Astrocyte of the spinal cord (primary cell): ENCODE data around the gene ST3GAL2.
"Not testable (repeated sequence)": the region's sequence is repeated elsewhere in the genome, so short reads cannot be mapped to it uniquely, and the experiment has no call there.

Experiments used
- DNase-seq: peaks from one replicate; pipeline ENCODE4 v3.0.0; 2011; ENCODE audit warnings: low read depth, low spot score
- H3K4me3 ChIP-seq: 2 replicates; pipeline ENCODE4 v1.5.1; 2011; ENCODE audit warnings: low read depth, mild to moderate bottlenecking, low read length, moderate library complexity
- CTCF ChIP-seq: IDR thresholded peaks from 2 replicates; pipeline ENCODE4 v1.5.1; 2012; ENCODE audit warnings: low read depth, mild to moderate bottlenecking, low read length, inconsistent platforms
- in situ Hi-C: cut with HindIII; loops from 2 replicates; pipeline ENCODE4 v1.10.0; 2017; ENCODE audit warnings: low sequenced_read_pairs

ST3GAL2 gene

GRCh38 chr16:70460737-70461261 lies 21.9 kb upstream of the ST3GAL2 start:
- no peak for DNase-seq
- H3K4me3 ChIP-seq: no peak overlapping the region
- in situ Hi-C loops: no loop called here
- no peak for TF ChIP-seq CTCF

- no peak overlapping the region for H3K4me3 ChIP-seq
- in situ Hi-C loops: no loop called here
- TF ChIP-seq CTCF: no peak
- no peak for DNase-seq
Observed at GRCh38 chr16:70457446-70458166, 18.7 kb upstream of the ST3GAL2 start.

GRCh38 chr16:70455910-70456309 lies 17.0 kb upstream of the ST3GAL2 start:
- in situ Hi-C loops: no loop called here
- TF ChIP-seq CTCF: no peak
- DNase-seq: no peak

DNA sequence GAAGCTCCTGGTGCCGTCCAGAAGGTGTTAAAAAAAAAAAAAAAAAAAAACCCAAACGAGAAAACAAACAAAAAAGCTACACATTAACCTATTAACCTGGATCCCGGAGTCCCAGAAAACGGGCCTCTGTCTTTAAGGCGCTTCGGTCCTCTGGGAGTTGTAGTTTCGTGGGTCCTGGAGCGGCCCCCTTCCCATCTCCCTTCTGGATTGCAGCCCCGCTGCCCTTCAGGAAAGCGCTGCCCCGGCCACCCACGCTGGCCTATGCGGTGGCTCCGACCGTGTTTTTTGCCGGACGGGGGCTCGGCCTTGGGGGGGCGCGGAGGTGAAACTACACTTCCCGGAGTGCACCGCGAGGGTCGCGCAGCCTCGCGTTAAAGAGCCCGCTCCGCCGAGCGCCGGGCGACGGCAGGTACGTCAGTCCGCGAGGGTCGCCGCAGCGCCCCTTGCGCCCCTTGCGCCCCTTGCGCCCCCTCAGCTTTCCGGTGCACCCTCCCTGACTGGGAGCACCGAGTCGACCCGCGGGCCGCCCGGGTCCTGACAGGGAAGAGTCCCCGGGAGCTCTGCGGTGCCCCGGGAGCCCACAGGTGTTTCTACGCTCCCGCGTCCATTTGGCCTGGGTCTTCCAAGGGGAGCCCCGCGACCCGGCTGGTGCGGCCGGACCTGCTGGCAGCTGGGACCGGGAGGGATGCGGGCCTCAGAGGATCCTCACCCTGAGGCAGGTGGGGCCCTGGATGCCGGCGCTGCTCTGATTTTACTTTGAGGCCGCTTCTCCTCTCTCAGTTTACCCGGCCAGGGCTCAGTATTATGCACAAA lies 15.5 kb upstream of the ST3GAL2 start, which contains the start of gene FCSK:
TSS of gene FCSK (plus strand) at position 374 of the 813 bp plus-strand sequence. CDS start 8,596 bp downstream, outside the sequence.
- in situ Hi-C loops: no loop called here
- no peak for TF ChIP-seq CTCF
- peak; percentile 73 for DNase-seq
- peak within 1 kb of the TSS; percentile 90 for H3K4me3 ChIP-seq

More at GRCh38 chr16:70455910-70456309, 17.0 kb upstream of the ST3GAL2 start:
- no peak overlapping the region for H3K4me3 ChIP-seq

GRCh38 chr16:70453892-70454221 lies 15.0 kb upstream of the ST3GAL2 start:
- no peak for TF ChIP-seq CTCF
- DNase-seq: no peak
- H3K4me3 ChIP-seq: peak overlapping the region; percentile 90
- in situ Hi-C loops: no loop called here

DNA sequence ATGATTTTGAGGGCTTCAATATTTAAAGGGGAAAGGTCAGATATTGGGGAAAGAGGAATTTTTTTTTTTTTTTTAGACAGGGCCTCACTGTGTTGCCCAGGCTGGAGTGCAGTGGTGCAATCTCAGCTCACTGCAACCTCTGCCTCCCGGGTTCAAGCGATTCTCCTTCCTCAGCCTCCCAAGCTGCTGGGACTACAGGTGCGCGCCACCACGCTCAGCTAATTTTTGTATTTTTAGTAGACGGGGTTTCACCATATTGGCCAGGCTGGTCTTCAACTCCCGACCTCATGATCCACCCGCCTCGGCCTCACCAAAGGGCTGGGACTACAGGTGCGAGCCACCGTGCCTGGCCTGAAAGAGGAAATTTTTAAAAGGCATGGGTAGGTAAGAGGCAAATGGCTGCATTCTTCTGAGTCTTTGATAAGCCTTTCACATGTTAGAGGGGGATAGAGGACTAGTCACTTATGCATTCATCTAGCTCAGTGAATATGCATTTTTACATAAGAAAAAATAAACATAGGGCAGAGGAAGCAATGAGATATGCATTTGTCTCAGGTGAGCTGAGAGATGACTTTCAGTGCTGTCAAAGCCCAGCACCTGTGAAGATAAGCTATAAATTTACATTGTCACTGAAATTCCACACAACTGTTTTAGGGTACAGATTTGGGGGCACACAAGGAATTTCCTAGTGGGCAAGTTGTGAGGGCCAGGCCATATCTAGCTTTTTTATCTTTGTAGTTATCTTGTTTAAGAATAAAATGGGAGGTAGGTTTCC lies 14.4 kb upstream of the ST3GAL2 start:
- TF ChIP-seq CTCF: no peak
- no peak for DNase-seq
- H3K4me3 ChIP-seq: peak overlapping the region; percentile 90
- in situ Hi-C loops: no loop called here

DNA sequence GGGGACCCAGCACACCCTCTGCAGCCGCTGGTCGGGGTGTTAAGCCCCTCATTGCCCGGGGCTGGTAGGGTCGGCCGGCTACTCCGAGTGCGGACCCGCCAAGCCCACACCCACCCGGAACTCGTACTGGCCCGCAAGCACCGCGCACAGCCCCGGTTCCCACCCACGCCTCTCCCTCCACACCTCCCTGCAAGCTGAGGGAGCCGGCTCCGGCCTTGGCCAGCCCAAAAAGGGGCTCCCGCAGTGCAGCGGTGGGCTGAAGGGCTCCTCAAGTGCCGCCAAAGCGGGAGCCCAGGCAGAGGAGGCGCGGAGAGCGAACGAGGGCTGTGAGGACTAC lies 12.1 kb upstream of the ST3GAL2 start:
- H3K4me3 ChIP-seq, in situ Hi-C loops: not testable (repeated sequence)

DNA sequence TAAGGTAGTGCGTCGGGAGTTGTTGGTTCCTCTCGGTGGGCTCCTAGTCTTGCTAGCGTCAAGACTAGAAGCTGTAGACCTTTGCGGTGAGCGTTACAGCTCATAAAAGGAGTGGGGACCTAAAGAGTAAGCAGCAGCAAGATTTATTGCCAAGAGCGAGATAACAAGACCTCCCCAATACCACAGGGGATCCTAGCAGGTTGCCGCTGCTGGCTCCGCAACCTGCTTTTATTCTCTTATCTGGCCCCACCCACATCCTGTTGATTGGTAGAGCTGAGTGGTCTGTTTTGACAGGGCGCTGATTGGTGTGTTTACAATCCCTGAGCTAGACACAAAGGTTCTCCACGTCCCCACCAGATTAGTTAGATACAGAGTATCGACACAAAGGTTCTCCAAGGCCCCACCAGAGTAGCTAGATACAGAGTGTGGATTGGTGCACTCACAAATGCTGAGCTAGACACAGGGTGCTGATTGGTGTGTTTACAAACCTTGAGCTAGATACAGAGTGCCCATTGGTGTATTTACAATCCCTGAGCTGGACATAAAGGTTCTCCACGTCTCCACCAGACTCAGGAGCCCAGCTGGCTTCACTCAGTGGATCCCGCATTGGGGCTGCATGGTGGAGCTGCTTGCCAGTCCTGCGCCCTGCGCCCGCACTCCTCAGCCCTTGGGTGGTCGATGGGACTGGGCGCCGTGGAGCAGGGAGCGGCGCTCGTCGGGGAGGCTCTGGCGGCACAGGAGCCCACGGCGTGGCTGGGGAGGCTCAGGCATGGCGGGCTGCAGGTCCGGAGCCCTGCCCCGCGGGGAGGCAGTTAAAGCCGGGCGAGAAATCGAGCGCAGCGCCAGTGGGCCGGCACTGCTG lies 11.5 kb upstream of the ST3GAL2 start:
- DNase-seq, in situ Hi-C loops, H3K4me3 ChIP-seq: not testable (repeated sequence)

More for the DNA sequence above, 12.1 kb upstream of the ST3GAL2 start:
- not testable (repeated sequence) for DNase-seq
